K562 (cell line): ENCODE results near the gene TNK2. TPM values are rescaled to one million over a fixed set of nuclear protein-coding genes. Genes with fewer than 3 reads are reported as not detected.

ENCODE experiments used
- CHD1 ChIP-seq: fragments of 200-600 bp; sonication (generic); IDR thresholded peaks from one replicate; pipeline ENCODE4 v1.6.1; 2012; ENCODE audit warnings: mild to moderate bottlenecking, moderate library complexity, low read length, inconsistent platforms
- ETV1 ChIP-seq: fragments of 450-650 bp; conservative IDR thresholded peaks from 2 replicates; pipeline ENCODE4 v1.6.1; 2016; ENCODE audit warnings: missing genetic modification characterization, control low read depth, low read depth, missing compliant biosample characterization
- NR3C1 ChIP-seq: sonication (generic); formaldehyde crosslinking; IDR thresholded peaks from 2 replicates; pipeline ENCODE4 v1.8.1; 2022; ENCODE audit warnings: missing genetic modification reagents
- PBX2 ChIP-seq, 2 experiments: IDR thresholded peaks in 1 of 2; conservative IDR thresholded peaks in 1 of 2; 2 replicates each; pipeline ENCODE4 v1.6.1; 2016; ENCODE audit warnings: low read depth in 2 of 2, mild to moderate bottlenecking in 1 of 2, missing compliant biosample characterization in 1 of 2, missing genetic modification characterization in 1 of 2, moderate library complexity in 1 of 2
- ZC3H4 ChIP-seq: sonication (generic); formaldehyde crosslinking; IDR thresholded peaks from 2 replicates; pipeline ENCODE4 v1.9.0; 2021; ENCODE audit warnings: missing genetic modification reagents, borderline replicate concordance
- polyA plus RNA-seq, 8 experiments: library from polyadenylated mRNA; depleted of rRNA in 4 of 8; stranded (reverse) in 5 of 8; unstranded in 3 of 8; fragments of >200 nt; fragmentation: Nextera tagmentation in 2 of 8; fragmentation: Illumina TruSeq in 1 of 8; extraction: Ambion mirVana in 2 of 8; extraction: Trizol in 1 of 8; gene quantifications; 2 replicates each; pipeline versions ENCODE4 v1.2.1 to v1.2.3, GENCODE V29; 2011 to 2014; ENCODE audit warnings: inconsistent platforms in 1 of 8, missing spikeins in 1 of 8
- total RNA-seq, 7 experiments: library from RNA; depleted of rRNA in 6 of 7; stranded (reverse); fragments of >200 nt in 6 of 7; fragmentation: Illumina TruSeq in 2 of 7; extraction: Trizol in 2 of 7; gene quantifications; 2 replicates each; pipeline versions ENCODE4 v1.2.1 to v1.2.3, GENCODE V29; 2011 to 2021; ENCODE audit warnings: low replicate concordance in 1 of 7
- TF ChIP-seq, protein P1 (sequence below), 2 experiments: IDR thresholded peaks; 2 replicates each; pipeline ENCODE4 v1.6.1; 2012; ENCODE audit warnings: improper control_type of control experiment in 2 of 2, low read depth in 2 of 2, low read length in 2 of 2, borderline replicate concordance in 1 of 2
- TF ChIP-seq, protein P2 (sequence below): fragments of 450-650 bp; IDR thresholded peaks from 2 replicates; pipeline ENCODE4 v1.6.1; 2016; ENCODE audit warnings: low read depth, mild to moderate bottlenecking, moderate library complexity
- TF ChIP-seq, protein P3 (sequence below): fragments of 200-800 bp; sonication (Bioruptor generic); IDR thresholded peaks from 2 replicates; pipeline ENCODE4 v1.6.1; 2017; ENCODE audit warnings: missing genetic modification characterization, missing compliant biosample characterization
- TF ChIP-seq, protein P4 (sequence below): fragments of 450-650 bp; formaldehyde crosslinking; IDR thresholded peaks from 2 replicates; pipeline ENCODE4 v1.4.0; 2020; ENCODE audit warnings: mild to moderate bottlenecking, mixed read lengths

The TNK2 gene
- total and polyA plus RNA-seq, 9 of the 15 experiments (the other 6 are each of a cell fraction or from before 2014, with no cell fraction given) = 0.03 to 33.8 (median 6.5) TPM

- TF ChIP-seq PBX2 (CRISPR knock-in tag; IDR thresholded peaks at IDR 0.05; ENCODE audit: low read depth) = no peak
- TF ChIP-seq PBX2 (tag; conservative IDR thresholded peaks at IDR 0.05; ENCODE audit: low read depth) = peak; percentile 72
- no peak for TF ChIP-seq NR3C1 (CRISPR knock-in tag)
- TF ChIP-seq, protein P1, sequence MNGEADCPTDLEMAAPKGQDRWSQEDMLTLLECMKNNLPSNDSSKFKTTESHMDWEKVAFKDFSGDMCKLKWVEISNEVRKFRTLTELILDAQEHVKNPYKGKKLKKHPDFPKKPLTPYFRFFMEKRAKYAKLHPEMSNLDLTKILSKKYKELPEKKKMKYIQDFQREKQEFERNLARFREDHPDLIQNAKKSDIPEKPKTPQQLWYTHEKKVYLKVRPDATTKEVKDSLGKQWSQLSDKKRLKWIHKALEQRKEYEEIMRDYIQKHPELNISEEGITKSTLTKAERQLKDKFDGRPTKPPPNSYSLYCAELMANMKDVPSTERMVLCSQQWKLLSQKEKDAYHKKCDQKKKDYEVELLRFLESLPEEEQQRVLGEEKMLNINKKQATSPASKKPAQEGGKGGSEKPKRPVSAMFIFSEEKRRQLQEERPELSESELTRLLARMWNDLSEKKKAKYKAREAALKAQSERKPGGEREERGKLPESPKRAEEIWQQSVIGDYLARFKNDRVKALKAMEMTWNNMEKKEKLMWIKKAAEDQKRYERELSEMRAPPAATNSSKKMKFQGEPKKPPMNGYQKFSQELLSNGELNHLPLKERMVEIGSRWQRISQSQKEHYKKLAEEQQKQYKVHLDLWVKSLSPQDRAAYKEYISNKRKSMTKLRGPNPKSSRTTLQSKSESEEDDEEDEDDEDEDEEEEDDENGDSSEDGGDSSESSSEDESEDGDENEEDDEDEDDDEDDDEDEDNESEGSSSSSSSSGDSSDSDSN (IDR thresholded peaks at IDR 0.05; ENCODE audit: borderline replicate concordance in 1 of 2, low read depth in 2 of 2, low read length in 2 of 2) = 0 out of 4 replicates have a peak, but pooled peaks of 1 of the 2 experiments have one; percentile 28
- TF ChIP-seq ETV1 (tag) = peak; percentile 50; the same call in 1 of the 2 replicates
- TF ChIP-seq ZC3H4 = no peak
- TF ChIP-seq, protein P2, sequence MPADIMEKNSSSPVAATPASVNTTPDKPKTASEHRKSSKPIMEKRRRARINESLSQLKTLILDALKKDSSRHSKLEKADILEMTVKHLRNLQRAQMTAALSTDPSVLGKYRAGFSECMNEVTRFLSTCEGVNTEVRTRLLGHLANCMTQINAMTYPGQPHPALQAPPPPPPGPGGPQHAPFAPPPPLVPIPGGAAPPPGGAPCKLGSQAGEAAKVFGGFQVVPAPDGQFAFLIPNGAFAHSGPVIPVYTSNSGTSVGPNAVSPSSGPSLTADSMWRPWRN = peak; percentile 100
- TF ChIP-seq, protein P3, sequence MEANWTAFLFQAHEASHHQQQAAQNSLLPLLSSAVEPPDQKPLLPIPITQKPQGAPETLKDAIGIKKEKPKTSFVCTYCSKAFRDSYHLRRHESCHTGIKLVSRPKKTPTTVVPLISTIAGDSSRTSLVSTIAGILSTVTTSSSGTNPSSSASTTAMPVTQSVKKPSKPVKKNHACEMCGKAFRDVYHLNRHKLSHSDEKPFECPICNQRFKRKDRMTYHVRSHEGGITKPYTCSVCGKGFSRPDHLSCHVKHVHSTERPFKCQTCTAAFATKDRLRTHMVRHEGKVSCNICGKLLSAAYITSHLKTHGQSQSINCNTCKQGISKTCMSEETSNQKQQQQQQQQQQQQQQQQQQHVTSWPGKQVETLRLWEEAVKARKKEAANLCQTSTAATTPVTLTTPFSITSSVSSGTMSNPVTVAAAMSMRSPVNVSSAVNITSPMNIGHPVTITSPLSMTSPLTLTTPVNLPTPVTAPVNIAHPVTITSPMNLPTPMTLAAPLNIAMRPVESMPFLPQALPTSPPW (CRISPR knock-in tag) = peak; percentile 43
- TF ChIP-seq CHD1 = peak; percentile 5
- TF ChIP-seq, protein P4, sequence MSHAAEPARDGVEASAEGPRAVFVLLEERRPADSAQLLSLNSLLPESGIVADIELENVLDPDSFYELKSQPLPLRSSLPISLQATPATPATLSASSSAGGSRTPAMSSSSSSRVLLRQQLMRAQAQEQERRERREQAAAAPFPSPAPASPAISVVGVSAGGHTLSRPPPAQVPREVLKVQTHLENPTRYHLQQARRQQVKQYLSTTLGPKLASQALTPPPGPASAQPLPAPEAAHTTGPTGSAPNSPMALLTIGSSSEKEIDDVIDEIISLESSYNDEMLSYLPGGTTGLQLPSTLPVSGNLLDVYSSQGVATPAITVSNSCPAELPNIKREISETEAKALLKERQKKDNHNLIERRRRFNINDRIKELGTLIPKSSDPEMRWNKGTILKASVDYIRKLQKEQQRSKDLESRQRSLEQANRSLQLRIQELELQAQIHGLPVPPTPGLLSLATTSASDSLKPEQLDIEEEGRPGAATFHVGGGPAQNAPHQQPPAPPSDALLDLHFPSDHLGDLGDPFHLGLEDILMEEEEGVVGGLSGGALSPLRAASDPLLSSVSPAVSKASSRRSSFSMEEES (CRISPR knock-in tag) = peak; percentile 97
These were observed at the start of gene TNK2 (continued) for GRCh38 chr3:195907934-195908693.
